DMS153 treated with DMSO at 0.1 percent for 48 hours (cell line): ENCODE data around the gene CARNS1.
A peak's percentile ranks its signal among the peaks of the same experiment; 100 is the strongest.

Source experiments
- DNase-seq: peaks from one replicate; lab custom pipeline; 2025; ENCODE audit not compliant: unreplicated experiment; lab: John Stamatoyannopoulos, UW

CARNS1 gene

GRCh38 chr11:67440229-67441097, 25.0 kb downstream of the CARNS1 start:
- DNase-seq, result no peak

GRCh38 chr11:67441098-67441563, 25.7 kb downstream of the CARNS1 start:
- DNase-seq, result no peak

GRCh38 chr11:67441731-67442351, 26.4 kb downstream of the CARNS1 start:
- DNase-seq, result no peak

- no peak for DNase-seq
Observed at GRCh38 chr11:67442504-67443404, 27.3 kb downstream of the CARNS1 start.

- no peak for DNase-seq
Observed at GRCh38 chr11:67445515-67445914, 30.0 kb downstream of the CARNS1 start.

- no peak for DNase-seq
Observed at GRCh38 chr11:67448220-67448609, 32.7 kb downstream of the CARNS1 start.

- DNase-seq, result peak; percentile 19
Observed at GRCh38 chr11:67449116-67449844, 33.8 kb downstream of the CARNS1 start.

GRCh38 chr11:67450796-67451657, 35.5 kb downstream of the CARNS1 start:
- DNase-seq, result no peak

- DNase-seq, result no peak
Observed at GRCh38 chr11:67451658-67451976, 36.1 kb downstream of the CARNS1 start.

GRCh38 chr11:67452141-67452952, 36.9 kb downstream of the CARNS1 start, which contains the start of gene GPR152:
Gene GPR152 (minus strand): TSS chr11:67452729. CDS start chr11:67452724, 5 bp downstream.
- peak; percentile 56 for DNase-seq

- DNase-seq, result no peak
Observed at GRCh38 chr11:67453816-67454732, 38.6 kb downstream of the CARNS1 start.

GRCh38 chr11:67455054-67455453, 39.6 kb downstream of the CARNS1 start, which contains the start of gene CABP4:
Gene CABP4 (plus strand): TSS chr11:67455354. CDS start chr11:67455424, 70 bp downstream.
- no peak for DNase-seq

- DNase-seq, result no peak
Observed at GRCh38 chr11:67456068-67456705, 40.7 kb downstream of the CARNS1 start.

- no peak for DNase-seq
Observed at GRCh38 chr11:67457453-67457852, 42.0 kb downstream of the CARNS1 start.

GRCh38 chr11:67458266-67458665, 42.8 kb downstream of the CARNS1 start:
- no peak for DNase-seq

GRCh38 chr11:67463186-67463585, 47.7 kb downstream of the CARNS1 start:
- no peak for DNase-seq

- no peak for DNase-seq
Observed at GRCh38 chr11:67463680-67464410, 48.4 kb downstream of the CARNS1 start.
